Measurements from ENCODE around the gene DRD4. TPM values are rescaled to one million over a fixed set of nuclear protein-coding genes. Genes with fewer than 3 reads are reported as not detected.

The DRD4 gene
- polyA plus RNA-seq, 1 donor = 1.3 TPM

Other genes with a start within 250 kb of the DRD4 start
- gene PKP3, start 243.1 kb upstream of the DRD4 start, polyA plus RNA-seq = 71.6 TPM
- gene SIGIRR, start 222.3 kb upstream of the DRD4 start, polyA plus RNA-seq = 84.9 TPM
- 169 TPM for gene ANO9, start 195.3 kb upstream of the DRD4 start, polyA plus RNA-seq
- gene PTDSS2, start 187.0 kb upstream of the DRD4 start, polyA plus RNA-seq = 21.1 TPM
- 85.4 TPM for gene RNH1, start 130.0 kb upstream of the DRD4 start, polyA plus RNA-seq
- gene HRAS, start 101.7 kb upstream of the DRD4 start, polyA plus RNA-seq = 28.3 TPM
- gene LRRC56, start 99.7 kb upstream of the DRD4 start, polyA plus RNA-seq = 2.4 TPM
- 4.6 TPM for gene LMNTD2, start 76.5 kb upstream of the DRD4 start, polyA plus RNA-seq
- 45.4 TPM for gene RASSF7, start 76.3 kb upstream of the DRD4 start, polyA plus RNA-seq
- gene PHRF1, start 60.8 kb upstream of the DRD4 start, polyA plus RNA-seq = 40.5 TPM
- gene IRF7, start 21.3 kb upstream of the DRD4 start, polyA plus RNA-seq = 16.7 TPM
- gene CDHR5, start 12.3 kb upstream of the DRD4 start, polyA plus RNA-seq = 763 TPM
- gene SCT, start 10.1 kb upstream of the DRD4 start, polyA plus RNA-seq = 131 TPM
- 24.1 TPM for gene DEAF1, start 58.0 kb downstream of the DRD4 start, polyA plus RNA-seq
- 36.1 TPM for gene TMEM80, start 58.5 kb downstream of the DRD4 start, polyA plus RNA-seq
- gene EPS8L2, start 69.0 kb downstream of the DRD4 start, polyA plus RNA-seq = 260 TPM
- gene TALDO1, start 110.2 kb downstream of the DRD4 start, polyA plus RNA-seq = 92.4 TPM
- 58.1 TPM for gene GATD1, start 140.2 kb downstream of the DRD4 start, polyA plus RNA-seq
- gene CEND1, start 152.8 kb downstream of the DRD4 start, polyA plus RNA-seq = 2.0 TPM
- 14.6 TPM for gene SLC25A22, start 161.0 kb downstream of the DRD4 start, polyA plus RNA-seq
- gene PIDD1, start 168.0 kb downstream of the DRD4 start, polyA plus RNA-seq = 15.1 TPM
- gene RPLP2, start 172.7 kb downstream of the DRD4 start, polyA plus RNA-seq = 1,325 TPM
- gene PNPLA2, start 181.6 kb downstream of the DRD4 start, polyA plus RNA-seq = 98.0 TPM
- gene CRACR2B, start 190.7 kb downstream of the DRD4 start, polyA plus RNA-seq = 34.4 TPM
- gene CD151, start 195.7 kb downstream of the DRD4 start, polyA plus RNA-seq = 317 TPM
- gene POLR2L, start 205.3 kb downstream of the DRD4 start, polyA plus RNA-seq = 87.5 TPM
- 27.8 TPM for gene TSPAN4, start 205.6 kb downstream of the DRD4 start, polyA plus RNA-seq